SU-DHL-6 (cell line): Measurements from ENCODE around the gene TH.

Source experiments
- H2AFZ ChIP-seq: fragments of 200-600 bp; sonication (generic); 2 replicates; pipeline ENCODE4 v1.6.1; 2014; ENCODE audit warnings: low read depth, mild to moderate bottlenecking, moderate library complexity, mixed read lengths, antibody characterized with exemption, low read length; ENCODE audit not compliant: severe bottlenecking
- H3F3A ChIP-seq: fragments of 200-600 bp; shearing (Covaris generic); 2 replicates; pipeline ENCODE4 v1.6.0; 2016; ENCODE audit warnings: antibody characterized with exemption, mild to moderate bottlenecking; ENCODE audit not compliant: insufficient read depth
- H3K27ac ChIP-seq: fragments of 200-600 bp; sonication (generic); 2 replicates; pipeline ENCODE4 v1.5.1; 2016; ENCODE audit warnings: low read depth, mild to moderate bottlenecking, low read length, moderate library complexity, mixed read lengths
- H3K27me3 ChIP-seq: fragments of 200-600 bp; sonication (generic), shearing (Covaris generic); 2 replicates; pipeline ENCODE4 v1.6.0; 2014; ENCODE audit warnings: mild to moderate bottlenecking, low read length
- H3K36me3 ChIP-seq: fragments of 200-600 bp; sonication (generic); 2 replicates; pipeline ENCODE4 v1.6.1; 2014; ENCODE audit warnings: mild to moderate bottlenecking, low read length, mixed read lengths
- H3K4me2 ChIP-seq: fragments of 300-600, 200-600 bp; shearing (Covaris generic), sonication (generic); 2 replicates; pipeline ENCODE4 v1.6.0; 2014; ENCODE audit warnings: low read length, low read depth, mild to moderate bottlenecking; ENCODE audit not compliant: poor library complexity, severe bottlenecking
- H3K4me3 ChIP-seq: fragments of 200-600 bp; sonication (generic); 2 replicates; pipeline ENCODE4 v1.5.1; 2014; ENCODE audit warnings: antibody characterized with exemption, low read length, mild to moderate bottlenecking, mixed read lengths; ENCODE audit not compliant: insufficient read depth, poor library complexity, severe bottlenecking
- H3K79me2 ChIP-seq: fragments of 200-600 bp; sonication (generic); 2 replicates; pipeline ENCODE4 v1.6.1; 2014; ENCODE audit warnings: mild to moderate bottlenecking, low read length, moderate library complexity; ENCODE audit not compliant: insufficient read depth
- H3K9ac ChIP-seq: fragments of 200-600 bp; sonication (generic); 2 replicates; pipeline ENCODE4 v1.7.0; 2014; ENCODE audit warnings: mild to moderate bottlenecking, low read length
- H3K9me2 ChIP-seq: fragments of 200-600 bp; sonication (generic); replicated peaks from 2 replicates; pipeline ENCODE4 v1.6.1; 2014; ENCODE audit warnings: low read length; ENCODE audit not compliant: insufficient read depth
- H3K9me3 ChIP-seq: fragments of 200-600 bp; sonication (generic); 2 replicates; pipeline ENCODE4 v1.6.1; 2014; ENCODE audit warnings: low read length, mixed read lengths; ENCODE audit not compliant: insufficient read depth
- H4K20me1 ChIP-seq: fragments of 200-600 bp; sonication (generic); 2 replicates; pipeline ENCODE4 v1.6.1; 2014; ENCODE audit warnings: low read depth, mild to moderate bottlenecking, antibody characterized with exemption, low read length, moderate library complexity, mixed read lengths
- EZH2phosphoT487 ChIP-seq: fragments of 200-600 bp; sonication (generic), shearing (Covaris generic); conservative IDR thresholded peaks from 2 replicates; pipeline ENCODE4 v1.6.1; 2018; ENCODE audit warnings: mild to moderate bottlenecking, antibody characterized with exemption, low read length, moderate library complexity, mixed read lengths
- TF ChIP-seq, protein P1 (sequence below): fragments of 200-600 bp; sonication (generic); IDR thresholded peaks from one replicate; pipeline ENCODE4 v1.5.1; 2017; ENCODE audit warnings: antibody characterized with exemption, mild to moderate bottlenecking, low read length, moderate library complexity; ENCODE audit not compliant: insufficient read depth, poor library complexity, severe bottlenecking

Gene TH

DNA sequence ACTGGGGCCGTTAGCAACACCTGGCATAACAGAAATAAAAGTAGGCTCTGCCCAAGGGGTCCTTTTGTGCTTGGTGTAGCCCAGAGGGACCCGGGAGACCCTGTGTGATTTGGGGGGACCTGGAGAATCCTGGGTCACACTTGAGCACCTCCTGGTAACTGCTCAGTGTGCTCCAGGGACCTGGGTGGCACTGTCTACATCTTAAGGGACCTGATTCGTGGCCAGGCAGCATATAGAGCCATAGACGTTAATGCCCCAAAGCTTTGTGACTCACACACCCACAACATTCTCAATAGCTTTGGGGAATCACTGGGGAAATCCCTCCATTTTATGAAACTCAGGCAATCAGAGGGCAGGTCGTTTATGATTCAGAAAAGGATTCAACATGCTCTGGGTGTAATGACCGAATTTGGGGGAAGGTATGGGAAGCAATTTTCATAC is 28.8 kb downstream of the TH start:
- Histone ChIP-seq H2AFZ (no peak overlapping the region), H3F3A (no peaks in the 10 kb centered on the region), H3K4me3 (no peak overlapping the region), H3K36me3 (no peaks in the 10 kb centered on the region), H3K9me2 (no peaks in the 10 kb centered on the region), H3K27me3 (no peaks in the 10 kb centered on the region), H3K4me2 (no peak overlapping the region), H3K9me3 (no peaks in the 10 kb centered on the region), H3K9ac (no peak overlapping the region), H3K27ac (no peak overlapping the region), H3K79me2 (no peaks in the 10 kb centered on the region), H4K20me1 (no peaks in the 10 kb centered on the region)
- no peak for TF ChIP-seq EZH2phosphoT487
- TF ChIP-seq, protein P1, sequence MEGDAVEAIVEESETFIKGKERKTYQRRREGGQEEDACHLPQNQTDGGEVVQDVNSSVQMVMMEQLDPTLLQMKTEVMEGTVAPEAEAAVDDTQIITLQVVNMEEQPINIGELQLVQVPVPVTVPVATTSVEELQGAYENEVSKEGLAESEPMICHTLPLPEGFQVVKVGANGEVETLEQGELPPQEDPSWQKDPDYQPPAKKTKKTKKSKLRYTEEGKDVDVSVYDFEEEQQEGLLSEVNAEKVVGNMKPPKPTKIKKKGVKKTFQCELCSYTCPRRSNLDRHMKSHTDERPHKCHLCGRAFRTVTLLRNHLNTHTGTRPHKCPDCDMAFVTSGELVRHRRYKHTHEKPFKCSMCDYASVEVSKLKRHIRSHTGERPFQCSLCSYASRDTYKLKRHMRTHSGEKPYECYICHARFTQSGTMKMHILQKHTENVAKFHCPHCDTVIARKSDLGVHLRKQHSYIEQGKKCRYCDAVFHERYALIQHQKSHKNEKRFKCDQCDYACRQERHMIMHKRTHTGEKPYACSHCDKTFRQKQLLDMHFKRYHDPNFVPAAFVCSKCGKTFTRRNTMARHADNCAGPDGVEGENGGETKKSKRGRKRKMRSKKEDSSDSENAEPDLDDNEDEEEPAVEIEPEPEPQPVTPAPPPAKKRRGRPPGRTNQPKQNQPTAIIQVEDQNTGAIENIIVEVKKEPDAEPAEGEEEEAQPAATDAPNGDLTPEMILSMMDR = no peak

DNA sequence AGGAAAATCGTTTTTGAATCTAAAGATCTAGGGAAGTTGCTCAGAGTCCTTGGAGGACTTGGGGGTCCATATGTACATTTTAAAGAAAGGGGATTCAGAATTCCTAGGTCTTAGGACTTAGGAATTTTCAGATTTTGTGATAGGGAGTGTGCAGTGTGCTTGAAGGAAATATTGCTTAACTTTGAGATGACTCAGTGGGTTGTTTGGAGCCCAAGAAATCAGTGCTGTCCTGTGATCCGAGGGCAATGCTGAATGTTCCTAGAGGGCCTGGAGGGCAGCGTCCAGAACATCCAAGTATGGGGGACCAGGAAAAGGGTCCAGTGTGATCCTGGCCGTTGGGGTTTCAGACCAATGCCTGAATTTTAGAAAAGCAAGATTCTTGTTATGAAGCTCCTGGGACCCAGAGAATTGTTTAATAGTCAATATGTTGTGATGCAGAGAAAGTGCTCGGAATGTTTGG is 29.3 kb downstream of the TH start:
- H3K9ac ChIP-seq = no peak overlapping the region
- no peaks in the 10 kb centered on the region for H3F3A ChIP-seq
- H2AFZ ChIP-seq = no peak overlapping the region
- H3K36me3 ChIP-seq = no peaks in the 10 kb centered on the region
- no peak for TF ChIP-seq EZH2phosphoT487
- TF ChIP-seq, protein P1 = no peak
- H3K4me3 ChIP-seq = no peak overlapping the region
- H4K20me1 ChIP-seq = no peaks in the 10 kb centered on the region
- H3K9me3 ChIP-seq = no peaks in the 10 kb centered on the region
- no peak overlapping the region for H3K27ac ChIP-seq
- H3K4me2 ChIP-seq = no peak overlapping the region
- H3K27me3 ChIP-seq = no peaks in the 10 kb centered on the region
- H3K9me2 ChIP-seq = no peaks in the 10 kb centered on the region
- no peaks in the 10 kb centered on the region for H3K79me2 ChIP-seq

DNA sequence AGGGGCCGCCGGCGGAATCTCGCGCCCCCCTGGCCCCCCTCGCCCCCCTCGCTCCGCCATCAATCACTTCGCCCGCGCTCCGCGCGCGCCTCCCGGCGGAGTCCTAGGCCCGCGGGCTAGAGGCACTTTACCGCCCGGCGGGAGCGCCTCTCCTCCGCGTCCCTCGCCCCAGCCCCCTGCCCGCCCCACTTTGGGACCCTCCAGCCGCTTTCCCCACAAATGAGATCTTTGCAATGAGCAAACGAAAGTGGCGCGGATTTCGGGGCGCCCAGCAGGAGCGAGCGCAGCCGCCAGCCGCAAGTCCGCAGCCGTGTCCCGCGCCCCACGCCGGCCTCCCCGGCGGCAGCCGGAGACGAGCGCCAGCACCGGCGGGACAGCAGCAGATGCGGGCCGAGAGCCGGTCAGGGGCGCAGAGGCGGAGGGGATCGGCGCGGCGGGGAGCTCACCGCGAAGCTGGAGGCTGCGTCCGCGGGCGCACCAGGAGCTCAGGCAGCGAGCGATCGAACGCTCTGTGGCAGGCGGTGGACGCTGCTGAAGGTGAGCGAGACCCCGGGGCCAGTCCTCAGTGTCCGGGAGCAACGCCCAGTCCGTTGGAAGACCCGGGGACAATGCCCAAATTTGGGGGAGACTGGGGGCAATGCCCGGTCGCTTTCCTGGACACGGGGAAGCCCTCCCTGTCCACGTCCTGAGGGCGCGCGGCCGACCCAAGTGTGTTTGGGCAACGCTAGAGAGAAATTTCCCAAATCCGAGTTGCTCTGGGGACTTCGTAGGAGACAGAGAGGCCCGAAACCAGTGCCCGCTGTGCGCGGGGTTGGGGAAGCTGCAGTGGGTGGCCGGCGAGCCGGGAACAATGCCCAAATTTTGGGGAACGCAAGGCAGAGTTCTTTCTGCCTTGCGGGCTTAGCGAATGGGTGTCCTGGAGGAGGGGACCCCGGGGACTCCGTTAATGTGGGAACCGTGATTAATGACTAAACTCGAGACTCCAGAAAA is 30.9 kb downstream of the TH start:
- H3K27me3 ChIP-seq = no peaks in the 10 kb centered on the region
- H4K20me1 ChIP-seq = no peaks in the 10 kb centered on the region
- H3K27ac ChIP-seq = no peak overlapping the region
- no peak overlapping the region for H3K9ac ChIP-seq
- no peaks in the 10 kb centered on the region for H3K9me2 ChIP-seq
- H3K4me2 ChIP-seq = no peak overlapping the region
- no peaks in the 10 kb centered on the region for H3F3A ChIP-seq
- TF ChIP-seq, protein P1 = no peak
- TF ChIP-seq EZH2phosphoT487 = no peak
- H2AFZ ChIP-seq = no peak overlapping the region
- no peaks in the 10 kb centered on the region for H3K36me3 ChIP-seq
- H3K9me3 ChIP-seq = no peaks in the 10 kb centered on the region
- H3K4me3 ChIP-seq = no peak overlapping the region
- no peaks in the 10 kb centered on the region for H3K79me2 ChIP-seq
